GM21390 (cell line): ENCODE measurements around the gene NOL6.
"Not testable (repeated sequence)": the region's sequence is repeated elsewhere in the genome, so short reads cannot be mapped to it uniquely, and the experiment has no call there.

ENCODE experiments used
- ATAC-seq: cut with Tn5 transposase; IDR thresholded peaks from one replicate; pipeline ENCODE4 v1.9.1; 2021; ENCODE audit not compliant: unreplicated experiment

NOL6 gene, protein sequence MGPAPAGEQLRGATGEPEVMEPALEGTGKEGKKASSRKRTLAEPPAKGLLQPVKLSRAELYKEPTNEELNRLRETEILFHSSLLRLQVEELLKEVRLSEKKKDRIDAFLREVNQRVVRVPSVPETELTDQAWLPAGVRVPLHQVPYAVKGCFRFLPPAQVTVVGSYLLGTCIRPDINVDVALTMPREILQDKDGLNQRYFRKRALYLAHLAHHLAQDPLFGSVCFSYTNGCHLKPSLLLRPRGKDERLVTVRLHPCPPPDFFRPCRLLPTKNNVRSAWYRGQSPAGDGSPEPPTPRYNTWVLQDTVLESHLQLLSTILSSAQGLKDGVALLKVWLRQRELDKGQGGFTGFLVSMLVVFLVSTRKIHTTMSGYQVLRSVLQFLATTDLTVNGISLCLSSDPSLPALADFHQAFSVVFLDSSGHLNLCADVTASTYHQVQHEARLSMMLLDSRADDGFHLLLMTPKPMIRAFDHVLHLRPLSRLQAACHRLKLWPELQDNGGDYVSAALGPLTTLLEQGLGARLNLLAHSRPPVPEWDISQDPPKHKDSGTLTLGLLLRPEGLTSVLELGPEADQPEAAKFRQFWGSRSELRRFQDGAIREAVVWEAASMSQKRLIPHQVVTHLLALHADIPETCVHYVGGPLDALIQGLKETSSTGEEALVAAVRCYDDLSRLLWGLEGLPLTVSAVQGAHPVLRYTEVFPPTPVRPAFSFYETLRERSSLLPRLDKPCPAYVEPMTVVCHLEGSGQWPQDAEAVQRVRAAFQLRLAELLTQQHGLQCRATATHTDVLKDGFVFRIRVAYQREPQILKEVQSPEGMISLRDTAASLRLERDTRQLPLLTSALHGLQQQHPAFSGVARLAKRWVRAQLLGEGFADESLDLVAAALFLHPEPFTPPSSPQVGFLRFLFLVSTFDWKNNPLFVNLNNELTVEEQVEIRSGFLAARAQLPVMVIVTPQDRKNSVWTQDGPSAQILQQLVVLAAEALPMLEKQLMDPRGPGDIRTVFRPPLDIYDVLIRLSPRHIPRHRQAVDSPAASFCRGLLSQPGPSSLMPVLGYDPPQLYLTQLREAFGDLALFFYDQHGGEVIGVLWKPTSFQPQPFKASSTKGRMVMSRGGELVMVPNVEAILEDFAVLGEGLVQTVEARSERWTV

DNA sequence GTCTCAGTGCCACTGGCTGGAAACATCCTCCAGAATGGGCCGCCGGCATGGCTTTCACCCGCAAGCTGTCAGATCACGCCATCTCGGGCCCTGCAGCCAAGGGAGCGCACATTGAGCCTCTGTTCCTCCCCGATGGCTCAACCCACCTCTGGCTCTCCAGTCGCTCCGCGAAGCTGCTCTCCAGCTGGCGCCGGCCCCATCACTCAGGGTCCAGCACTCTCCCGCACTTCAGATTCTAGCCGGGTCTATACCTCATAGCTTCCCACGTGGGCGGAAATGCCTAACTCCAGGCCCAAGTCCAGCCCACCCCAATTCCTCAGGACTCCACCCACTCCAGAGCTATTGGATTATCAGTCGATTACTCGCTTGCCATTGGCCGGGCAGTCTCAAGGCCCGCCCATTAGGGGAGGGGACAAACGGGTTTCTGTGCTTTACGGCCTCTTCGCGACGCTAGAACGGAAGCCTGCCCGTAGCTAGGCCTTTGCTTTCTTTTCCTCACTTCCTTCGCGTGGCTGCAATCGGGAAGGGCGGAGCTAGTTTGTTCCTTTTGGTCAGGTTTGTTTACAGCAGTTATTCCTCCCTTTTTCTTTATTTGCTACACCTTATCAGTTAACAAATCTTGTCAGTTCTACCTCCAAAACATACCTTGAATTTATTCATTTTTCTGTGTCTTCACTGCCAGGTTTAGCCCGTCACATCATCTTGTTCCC is at the start of gene NOL6:
TSS of gene NOL6 (minus strand) at position 282 of the 710 bp plus-strand sequence. CDS start at position 200, 82 bp downstream.
- ATAC-seq, result peak; percentile 99

DNA sequence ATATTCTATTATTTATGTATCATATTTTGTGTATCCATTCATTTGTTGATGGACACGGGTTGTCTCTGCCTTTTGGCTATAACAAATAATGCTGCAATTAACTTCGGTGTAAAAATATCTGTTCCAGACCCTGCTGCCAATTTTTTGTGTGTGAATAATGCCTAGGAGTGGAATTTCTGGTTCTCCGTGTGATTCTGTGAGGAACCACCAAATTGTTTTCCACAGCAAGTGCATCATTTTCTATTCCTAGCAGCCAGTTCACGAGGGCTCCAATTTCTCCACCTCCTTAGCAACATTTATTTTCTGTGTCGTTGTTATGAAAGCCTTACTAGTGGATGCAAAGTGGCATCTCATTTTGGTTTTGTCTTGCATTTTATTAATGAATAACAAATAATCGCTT is 48.1 kb upstream of the NOL6 start:
- not testable (repeated sequence) for ATAC-seq

DNA sequence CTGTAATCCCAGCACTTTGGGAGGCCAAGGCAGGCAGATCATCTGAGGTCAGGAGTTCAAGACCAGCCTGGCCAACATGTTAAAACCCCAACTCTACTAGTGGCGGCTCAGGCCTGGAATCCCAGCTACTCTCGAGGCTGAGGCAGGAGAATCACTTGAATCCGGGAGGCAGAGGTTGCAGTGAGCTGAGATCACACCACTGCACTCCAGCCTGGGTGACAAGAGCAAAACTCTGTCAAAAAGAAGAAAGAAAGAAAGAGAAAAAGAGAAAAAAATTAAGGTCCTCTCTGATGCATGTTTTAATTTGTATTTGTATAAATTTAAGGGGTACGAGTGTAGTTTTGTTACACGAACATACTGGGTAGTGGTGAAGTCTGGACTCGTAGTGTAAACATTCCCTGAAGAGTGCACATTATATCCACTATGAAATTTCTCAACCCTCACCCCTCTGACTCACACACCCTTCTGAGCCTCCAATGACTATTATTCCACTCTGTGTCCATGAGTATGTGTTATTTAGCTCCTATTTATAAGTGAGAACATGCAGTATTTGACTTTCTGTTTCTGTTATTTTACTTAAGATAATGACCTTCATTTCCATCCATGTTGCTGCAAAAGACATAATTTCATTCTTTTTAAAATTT is 44.3 kb upstream of the NOL6 start:
- ATAC-seq, result not testable (repeated sequence)

DNA sequence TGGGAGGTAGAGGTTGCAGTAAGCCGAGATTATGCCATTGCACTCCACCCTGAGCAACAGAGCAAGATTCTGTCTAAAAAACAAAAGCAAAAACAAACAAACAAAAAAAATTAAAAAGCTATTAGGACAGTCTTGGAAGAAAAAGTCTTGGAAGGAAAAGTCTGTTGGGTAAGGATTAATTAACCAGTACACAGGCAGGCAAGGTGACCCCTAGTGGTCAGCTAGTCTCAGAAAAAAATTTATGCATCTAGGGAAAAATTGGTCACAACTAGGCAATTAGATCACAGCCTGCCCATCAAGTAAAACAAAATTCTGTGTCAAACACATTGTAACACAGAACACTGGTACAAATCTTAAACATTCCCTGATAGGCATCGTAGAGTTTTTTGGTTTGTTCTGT is 43.6 kb upstream of the NOL6 start:
- ATAC-seq, result no peak

DNA sequence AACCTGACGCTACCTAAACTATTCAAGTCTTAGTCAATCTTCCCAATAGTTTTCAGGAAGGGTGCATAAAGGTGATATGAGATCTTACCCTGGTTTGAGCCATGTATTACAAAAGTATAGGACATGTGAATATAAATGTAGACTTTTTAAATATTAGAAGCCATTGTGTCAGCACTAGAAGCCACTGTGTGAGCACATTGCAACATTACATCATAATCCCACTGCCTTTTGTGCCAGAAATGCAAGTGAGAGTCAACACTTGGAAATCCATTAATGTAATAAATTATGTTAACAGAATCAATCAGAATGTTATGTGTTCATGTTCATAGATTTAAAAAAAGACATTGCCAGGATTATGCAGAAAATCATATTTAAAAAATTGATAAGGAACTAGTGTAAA is 42.7 kb upstream of the NOL6 start:
- ATAC-seq, result not testable (repeated sequence)

DNA sequence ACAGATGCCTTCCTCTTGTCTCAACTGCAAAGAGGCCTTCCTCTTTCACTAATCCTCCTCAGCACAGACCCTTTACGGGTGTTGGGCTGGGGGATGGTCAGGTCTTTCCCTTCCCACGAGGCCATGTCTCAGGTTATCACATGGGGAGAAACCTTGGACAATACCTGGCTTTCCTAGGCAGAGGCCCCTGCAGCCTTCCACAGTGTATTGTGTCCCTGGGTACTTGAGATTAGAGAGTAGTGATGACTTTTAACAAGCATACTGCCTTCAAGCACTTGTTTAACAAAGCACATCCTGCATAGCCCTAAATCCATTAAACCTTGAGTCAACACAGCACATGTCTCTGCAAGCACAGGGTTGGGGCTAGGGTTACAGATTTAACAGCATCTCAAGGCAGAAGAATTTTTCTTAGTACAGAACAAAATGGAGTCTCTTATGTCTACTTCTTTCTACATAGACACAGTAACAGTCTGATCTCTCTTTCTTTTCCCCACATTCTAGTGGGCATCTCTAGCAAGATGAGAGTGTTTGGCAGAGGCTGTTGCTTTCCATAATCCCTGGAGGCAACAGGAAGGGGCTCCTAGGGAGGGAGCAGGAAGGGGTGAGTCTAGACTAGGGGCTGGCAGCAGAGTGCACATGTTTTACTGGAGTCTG is 41.7 kb upstream of the NOL6 start:
- not testable (repeated sequence) for ATAC-seq

DNA sequence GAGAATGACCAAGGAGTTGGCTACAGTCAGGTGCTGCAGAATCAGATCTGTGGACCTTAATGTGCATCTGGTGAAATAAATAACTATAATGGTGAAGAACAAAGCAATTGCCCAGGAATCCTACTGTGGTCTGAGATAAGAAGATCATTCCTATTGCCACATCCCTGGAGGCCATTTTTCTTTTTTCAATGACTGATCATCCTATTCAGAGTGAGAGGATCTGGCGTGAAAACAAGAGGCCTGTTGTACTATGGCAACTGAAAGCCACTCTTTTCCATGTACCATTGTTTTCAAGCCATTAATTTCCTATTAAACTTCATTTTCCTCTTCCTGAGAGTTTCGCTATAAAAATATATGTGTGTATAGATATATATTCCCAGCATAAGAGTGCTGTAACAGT is 38.8 kb upstream of the NOL6 start:
- ATAC-seq, result not testable (repeated sequence)

DNA sequence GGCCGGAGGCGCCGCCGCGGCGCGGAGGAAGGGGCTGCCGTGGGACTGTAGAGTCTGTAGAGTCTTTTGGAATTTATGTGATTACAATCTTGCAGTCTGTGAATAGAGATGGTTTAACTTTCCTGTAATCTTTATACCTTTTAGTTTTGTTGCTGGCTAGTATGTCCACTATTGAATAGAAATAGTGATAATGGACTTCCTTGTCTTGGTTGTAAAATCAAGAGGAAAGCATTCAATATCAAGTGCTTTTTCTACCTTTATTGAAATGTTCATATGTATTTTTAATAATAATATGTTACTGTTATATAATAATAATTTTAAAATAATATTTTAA is 37.4 kb upstream of the NOL6 start:
- ATAC-seq, result not testable (repeated sequence)

DNA sequence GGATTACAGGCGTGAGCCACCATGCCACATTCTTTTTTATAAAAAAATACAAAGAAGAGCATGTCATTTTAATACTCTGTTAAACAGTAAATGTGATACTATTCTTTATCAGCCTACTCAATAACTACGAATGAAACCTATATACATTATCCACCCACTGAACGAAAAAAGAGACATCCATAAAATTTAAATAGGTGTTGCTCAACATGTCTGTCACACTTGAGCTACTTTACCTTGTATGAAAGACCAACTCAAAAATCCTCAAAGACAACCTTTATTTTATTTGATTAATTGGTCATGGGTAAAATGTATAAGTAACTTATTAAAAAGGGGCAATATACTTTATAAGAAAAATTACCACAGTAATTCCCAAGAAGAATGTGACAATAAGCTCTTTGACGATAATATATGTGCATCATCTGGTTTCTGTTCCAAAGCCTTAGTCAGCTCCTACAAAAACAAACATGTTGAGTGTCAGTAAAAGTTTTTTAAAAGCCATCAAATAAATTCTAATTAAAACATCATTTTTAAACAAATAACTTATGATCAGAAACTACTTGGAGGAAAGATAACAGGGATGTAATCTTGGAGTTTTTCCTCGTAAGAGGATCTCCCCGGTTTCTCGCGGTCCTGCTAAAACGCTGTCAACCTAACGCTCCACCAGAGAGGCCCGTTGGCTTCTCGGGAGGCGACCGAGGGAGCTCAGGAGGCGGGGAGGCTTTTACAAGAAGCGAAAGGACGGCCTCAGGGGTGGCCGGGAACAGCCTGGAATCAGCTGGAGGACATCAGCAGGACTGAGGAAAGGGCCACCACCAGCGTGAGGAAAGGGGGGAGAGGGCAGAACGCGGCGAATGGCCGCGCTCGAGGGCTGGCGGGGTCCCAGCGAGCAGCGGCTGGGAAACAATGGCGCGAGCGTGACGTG is 36.8 kb upstream of the NOL6 start:
- peak; percentile 61 for ATAC-seq

DNA sequence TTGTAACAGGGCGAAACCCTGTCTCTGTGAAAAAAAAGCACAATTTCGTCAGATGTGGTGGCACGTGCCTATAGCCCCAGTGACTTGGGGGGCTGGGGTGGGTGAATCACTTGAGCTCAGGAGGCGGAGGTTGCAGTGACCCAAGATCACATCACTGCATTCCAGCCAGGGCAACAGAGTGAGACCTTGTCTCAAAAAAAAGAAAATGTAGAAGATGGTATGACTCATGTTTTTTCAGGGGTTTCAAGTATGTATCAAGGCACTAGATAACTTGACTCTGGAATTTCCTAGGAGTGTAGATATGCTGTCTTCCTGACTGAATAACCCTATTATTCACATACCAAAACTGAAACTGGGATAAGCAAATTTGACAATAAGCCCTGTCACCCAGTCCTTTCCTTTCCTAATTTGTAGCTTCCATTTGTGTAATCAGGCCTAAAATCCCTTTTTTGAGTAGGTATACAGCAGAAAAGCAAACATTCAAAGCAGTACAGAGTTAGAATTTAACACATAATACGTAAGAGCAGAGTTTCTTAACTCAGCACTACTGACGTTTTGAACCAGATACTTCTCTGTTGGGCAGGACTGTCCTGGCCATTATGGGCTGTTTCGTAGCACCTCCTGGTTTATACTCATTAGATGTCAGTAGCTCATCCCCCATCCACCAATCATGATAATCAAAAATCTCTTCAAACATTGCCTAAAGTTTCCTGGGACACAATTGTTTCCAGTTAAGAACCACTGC is 33.1 kb upstream of the NOL6 start:
- no peak for ATAC-seq

DNA sequence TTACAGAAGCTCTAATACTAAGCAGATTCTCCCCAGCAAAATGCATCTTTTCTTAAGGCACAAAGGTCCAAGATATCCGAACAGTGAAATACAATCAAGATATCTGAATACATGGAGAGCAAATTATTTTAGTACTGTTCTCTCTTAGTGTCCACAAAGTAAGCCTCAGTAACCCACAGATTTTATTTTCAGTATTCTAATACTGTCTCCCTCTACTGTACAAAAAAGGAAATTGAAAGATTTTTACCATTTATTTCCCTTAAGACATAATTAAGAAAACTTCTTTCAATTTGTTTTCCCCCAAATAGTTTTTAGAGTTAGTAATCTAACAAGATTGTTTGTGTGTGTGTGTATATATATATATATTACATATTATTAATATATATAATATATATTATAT is 24.7 kb upstream of the NOL6 start:
- no peak for ATAC-seq

DNA sequence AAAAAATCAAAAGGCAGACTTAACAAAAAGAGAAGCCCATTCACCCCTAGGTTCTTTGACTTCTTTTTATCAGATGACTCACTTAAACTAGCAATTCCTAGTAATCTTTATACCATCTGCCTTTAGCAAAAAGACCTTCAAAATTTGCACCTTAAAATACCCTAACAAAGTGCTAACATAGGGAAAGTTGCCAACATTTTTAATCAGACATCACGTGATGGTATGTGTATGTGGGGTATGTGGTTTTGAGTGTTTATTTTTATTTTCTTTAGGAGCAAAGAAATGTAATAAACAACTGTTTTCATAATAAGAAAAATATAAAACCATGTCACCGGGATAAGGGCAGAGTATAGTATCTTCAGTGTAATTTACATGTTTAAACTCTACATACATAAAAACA is 20.1 kb upstream of the NOL6 start:
- not testable (repeated sequence) for ATAC-seq

DNA sequence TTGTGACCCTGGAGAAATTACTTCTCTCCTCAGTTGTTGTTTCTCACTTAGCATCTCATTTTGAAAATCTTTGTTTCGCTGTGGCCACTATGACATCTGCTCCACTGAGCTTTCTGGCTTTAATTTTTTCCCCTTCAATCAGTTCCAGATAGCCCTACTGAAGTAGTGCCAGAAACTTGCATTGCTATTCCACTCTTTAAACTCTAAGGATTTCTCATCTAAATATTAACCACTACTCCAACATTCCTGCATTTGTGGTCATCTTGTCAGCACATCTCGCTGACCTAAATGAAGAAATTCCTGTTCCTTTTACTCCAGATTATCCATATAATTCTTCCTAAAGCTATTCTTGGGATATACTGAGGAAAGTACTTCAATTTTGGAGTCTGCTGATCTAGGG is 15.3 kb upstream of the NOL6 start:
- no peak for ATAC-seq

DNA sequence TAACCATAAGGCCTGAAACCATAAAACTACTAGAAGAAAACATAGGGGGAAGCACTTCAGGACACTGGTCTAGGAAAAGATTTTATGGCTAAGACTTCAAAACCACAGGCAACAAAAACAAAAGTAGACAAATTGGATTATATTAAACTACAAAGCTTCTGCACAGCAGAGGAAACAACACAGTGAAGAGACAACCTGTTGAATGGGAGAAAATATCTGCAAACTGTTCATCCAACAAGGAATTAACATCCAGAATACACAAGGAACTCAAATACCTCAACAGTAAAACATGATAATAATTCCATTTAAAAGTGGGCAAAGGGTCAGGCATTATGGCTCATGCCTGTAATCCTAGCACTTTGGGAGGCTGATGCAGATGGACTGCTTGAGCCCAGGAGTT is 11.6 kb upstream of the NOL6 start:
- not testable (repeated sequence) for ATAC-seq

DNA sequence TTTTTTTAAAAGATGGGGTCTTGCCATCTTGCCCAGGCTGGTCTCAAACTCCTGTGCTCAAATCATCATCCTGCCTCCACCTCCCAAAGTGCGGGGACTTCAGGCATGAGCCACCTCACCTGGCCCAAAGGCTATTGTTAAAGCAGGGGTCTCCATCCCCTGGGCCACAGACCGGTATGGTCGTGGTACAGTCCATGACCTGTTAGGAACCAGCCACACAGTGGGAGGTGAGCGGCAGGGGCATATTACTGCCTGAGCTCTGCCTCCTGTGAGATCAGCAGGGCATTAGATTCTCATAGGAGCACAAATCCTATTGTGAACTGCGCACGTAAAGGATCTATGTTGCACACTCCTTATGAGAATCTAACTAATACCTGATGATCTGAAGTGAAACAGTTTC is 7.3 kb upstream of the NOL6 start:
- ATAC-seq, result no peak

DNA sequence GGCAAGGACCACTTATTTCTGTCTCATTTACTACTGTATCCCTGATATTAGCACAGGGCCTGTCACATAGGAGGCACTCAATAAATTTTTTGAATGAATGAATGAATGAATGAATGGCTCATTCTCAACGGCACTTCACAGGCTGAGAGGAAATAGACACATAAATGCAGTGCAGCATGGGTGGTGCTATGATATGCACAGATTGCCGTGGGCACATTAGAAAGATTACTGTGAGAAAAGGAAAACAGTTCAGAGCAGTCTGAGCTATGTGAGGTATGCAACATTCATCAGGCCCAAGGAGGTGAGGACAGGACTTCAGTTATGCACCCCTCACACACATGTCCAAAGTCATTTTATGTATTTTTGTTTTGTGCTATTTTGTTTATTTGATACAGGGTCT is 6.4 kb upstream of the NOL6 start:
- ATAC-seq, result no peak

DNA sequence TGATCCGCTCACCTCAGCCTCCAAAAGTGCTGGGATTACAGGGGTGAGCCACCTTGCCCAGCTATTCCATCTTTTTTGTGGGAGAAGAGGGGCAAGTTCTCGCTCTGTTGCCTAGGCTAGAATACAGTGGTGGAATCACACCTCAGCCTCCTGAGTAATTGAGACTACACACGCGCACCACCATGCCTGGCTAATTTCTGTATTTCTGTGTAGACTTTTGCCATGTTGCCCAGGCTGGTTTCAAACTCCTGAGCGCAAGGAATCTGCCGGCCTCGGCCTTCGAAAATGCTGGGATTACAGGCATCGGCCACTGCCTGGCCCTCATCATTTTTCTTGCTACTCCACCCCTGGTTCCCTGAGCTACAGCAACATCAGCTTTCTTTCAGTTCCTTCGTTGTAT is 2.8 kb upstream of the NOL6 start:
- ATAC-seq, result no peak

DNA sequence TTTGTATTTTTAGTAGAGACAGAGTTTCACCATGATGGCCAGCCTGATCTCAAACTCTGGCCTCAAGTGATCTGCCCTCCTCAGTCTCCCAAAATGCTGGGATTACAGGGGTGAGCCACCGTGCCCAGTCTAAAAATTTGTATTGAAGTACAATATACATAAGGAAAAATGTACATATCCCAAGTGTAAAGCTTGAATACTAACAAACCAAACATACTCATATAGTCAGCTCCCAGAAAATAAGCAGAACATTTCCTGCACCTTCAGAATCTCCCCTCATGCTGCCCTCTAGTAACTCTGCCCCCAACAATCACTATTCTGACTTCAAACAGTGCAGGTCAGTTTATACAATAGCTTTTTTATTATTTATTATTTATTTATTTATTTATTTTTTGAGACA is 1.6 kb upstream of the NOL6 start:
- no peak for ATAC-seq
